HepG2 (cell line): ENCODE results near the gene PTGER4. TPM values are rescaled to one million over a fixed set of nuclear protein-coding genes. Genes with fewer than 3 reads are reported as not detected.

Source experiments
- ATAC-seq: fragments of 200-7000 bp; cut with Tn5 transposase; 3 replicates; pipeline ENCODE4 v1.9.1; 2020; ENCODE audit warnings: mild to moderate bottlenecking, moderate library complexity
- BruUV-seq: library from RNA; stranded (reverse); fragments of 400-500 nt; replicated peaks from 2 replicates; lab custom pipeline; 2021; lab: Mats Ljungman, UMichigan
- CTCF ChIA-PET: fragments of 300-600 bp; formaldehyde crosslinking; extraction: SDS; loops from one replicate; lab custom pipeline; 2021; ENCODE audit warnings: low total read pairs, inconsistent platforms, low intra/inter-chr PET ratio; lab: Yijun Ruan, JAX
- POLR2A ChIA-PET: fragments of 350-600 bp; sonication (Branson Sonifier 250); formaldehyde crosslinking; loops from one replicate; lab custom pipeline; 2020; ENCODE audit warnings: antibody characterized with exemption, inconsistent platforms; lab: Yijun Ruan, JAX
- DNase-seq: peaks from one replicate; pipeline ENCODE4 v3.0.0-alpha.2; 2015; ENCODE audit warnings: low spot score
- FAIRE-seq: peaks from 3 replicates; lab custom pipeline; 2011; peaks lifted over from hg19 to GRCh38; lab: Jason Lieb, UNC
- H2AFZ ChIP-seq: one replicate; pipeline ENCODE4 v1.6.1; 2011; ENCODE audit warnings: low read length, inconsistent platforms
- H3K27ac ChIP-seq: fragments of 300-600 bp; 3 replicates; pipeline ENCODE4 v1.8.0; 2011; ENCODE audit warnings: mixed run types, mild to moderate bottlenecking, mixed read lengths, low read length, inconsistent platforms; ENCODE audit not compliant: insufficient read depth; ENCODE audit errors: extremely low read length
- H3K27me3 ChIP-seq, 2 experiments: fragments of 200-600 bp in 1 of 2; 2 replicates in 1 of 2; 3 replicates in 1 of 2; pipeline versions ENCODE4 v1.6.0 to v1.8.0; 2011; ENCODE audit warnings: low read length in 2 of 2, mild to moderate bottlenecking in 2 of 2, moderate library complexity in 2 of 2, inconsistent platforms in 1 of 2; ENCODE audit not compliant: insufficient read depth in 2 of 2, control insufficient read depth in 1 of 2
- H3K36me3 ChIP-seq, 2 experiments: fragments of 200-600 bp in 1 of 2; replicated peaks in 1 of 2; 2 replicates in 1 of 2; 3 replicates in 1 of 2; pipeline versions ENCODE4 v1.5.1 to v1.8.0; 2011; ENCODE audit warnings: low read length in 2 of 2, inconsistent platforms in 1 of 2; ENCODE audit not compliant: insufficient read depth in 2 of 2, control insufficient read depth in 1 of 2
- H3K4me1 ChIP-seq: 2 replicates; pipeline ENCODE4 v1.5.1; 2012; ENCODE audit warnings: low read length, inconsistent platforms; ENCODE audit not compliant: insufficient read depth
- H3K4me2 ChIP-seq: 2 replicates; pipeline ENCODE4 v1.6.0; 2011; ENCODE audit warnings: low read depth, low read length, inconsistent platforms
- H3K4me3 ChIP-seq, 3 experiments: fragments of 200-600 bp in 1 of 3; sonication (generic), shearing (Covaris generic) in 1 of 3; replicated peaks in 1 of 3; 2 replicates each; pipeline ENCODE4 v1.5.1; 2011 to 2016; ENCODE audit warnings: low read length in 3 of 3, inconsistent platforms in 2 of 3, low read depth in 2 of 3, mild to moderate bottlenecking in 2 of 3, control low read depth in 1 of 3, mixed read lengths in 1 of 3; ENCODE audit not compliant: insufficient read depth in 1 of 3
- H3K79me2 ChIP-seq: one replicate; pipeline ENCODE4 v1.6.1; 2011; ENCODE audit warnings: low read length, inconsistent platforms; ENCODE audit not compliant: insufficient read depth
- H3K9ac ChIP-seq: 2 replicates; pipeline ENCODE4 v1.6.0; 2011; ENCODE audit warnings: mild to moderate bottlenecking, low read depth, low read length, inconsistent platforms; ENCODE audit not compliant: insufficient read depth
- H3K9me3 ChIP-seq: 2 replicates; pipeline ENCODE4 v1.5.1; 2012; ENCODE audit warnings: mild to moderate bottlenecking, low read length
- H4K20me1 ChIP-seq: 2 replicates; pipeline ENCODE4 v1.6.0; 2011; ENCODE audit warnings: inconsistent platforms, mild to moderate bottlenecking, low read length, moderate library complexity; ENCODE audit not compliant: insufficient read depth
- CCDC6 ChIP-seq: sonication (generic); formaldehyde crosslinking; IDR thresholded peaks from 2 replicates; pipeline ENCODE4 v1.8.1; 2022; ENCODE audit warnings: mild to moderate bottlenecking, missing genetic modification reagents, moderate library complexity
- GTF3A ChIP-seq: sonication (generic); formaldehyde crosslinking; conservative IDR thresholded peaks from 2 replicates; pipeline ENCODE4 v1.4.0; 2020; ENCODE audit warnings: mild to moderate bottlenecking, missing genetic modification reagents
- POGZ ChIP-seq: sonication (generic); formaldehyde crosslinking; IDR thresholded peaks from 2 replicates; pipeline ENCODE4 v1.4.0; 2020; ENCODE audit warnings: mild to moderate bottlenecking, missing genetic modification reagents
- TAF1 ChIP-seq: sonication (generic); formaldehyde crosslinking; IDR thresholded peaks from 2 replicates; pipeline ENCODE4 v1.4.0; 2020; ENCODE audit warnings: missing genetic modification reagents
- TP53 ChIP-seq: sonication (generic); formaldehyde crosslinking; conservative IDR thresholded peaks from 2 replicates; pipeline ENCODE4 v1.4.0; 2020; ENCODE audit warnings: missing genetic modification reagents
- ZFYVE20 ChIP-seq: sonication (generic); formaldehyde crosslinking; IDR thresholded peaks from 2 replicates; pipeline ENCODE4 v1.8.0; 2023; ENCODE audit warnings: low read depth, mild to moderate bottlenecking, moderate library complexity, missing genetic modification reagents, borderline replicate concordance
- ZNF12 ChIP-seq: sonication (generic); formaldehyde crosslinking; IDR thresholded peaks from 2 replicates; pipeline ENCODE4 v1.5.0; 2020; ENCODE audit warnings: missing genetic modification reagents
- ZNF33A ChIP-seq: sonication (generic); formaldehyde crosslinking; IDR thresholded peaks from 2 replicates; pipeline ENCODE4 v1.5.1; 2020; ENCODE audit warnings: missing genetic modification reagents, mild to moderate bottlenecking, moderate library complexity, borderline replicate concordance
- ZNF543 ChIP-seq: sonication (generic); formaldehyde crosslinking; IDR thresholded peaks from 2 replicates; pipeline ENCODE4 v1.4.0; 2020; ENCODE audit warnings: mild to moderate bottlenecking, missing genetic modification reagents
- ZNF570 ChIP-seq: sonication (generic); formaldehyde crosslinking; IDR thresholded peaks from 2 replicates; pipeline ENCODE4 v1.4.0; 2020; ENCODE audit warnings: mild to moderate bottlenecking, missing genetic modification reagents, borderline replicate concordance
- WGBS: methylation state at CpG from one replicate; pipeline ENCODE4 v1.1.6; 2017; ENCODE audit warnings: low lambda C conversion rate; 5-methylcytosine and 5-hydroxymethylcytosine counted together
- in situ Hi-C: cut with HindIII; loops from 2 replicates; pipeline ENCODE4 v1.10.0; 2017; ENCODE audit warnings: low pct_unique_long_range_greater_than_20kb; ENCODE audit not compliant: extremely low pct_ligation_motif_present
- intact Hi-C: fragments of 100-400 bp; cut with micrococcal nuclease; formaldehyde crosslinking; loops from one replicate; pipeline ENCODE4 v1.10.0; 2022; ENCODE audit not compliant: unreplicated experiment
- polyA plus RNA-seq, 8 experiments: library from polyadenylated mRNA; depleted of rRNA in 3 of 8; stranded (reverse) in 7 of 8; unstranded in 1 of 8; fragments of >200 nt; fragmentation: Illumina TruSeq in 4 of 8; extraction: Trizol in 4 of 8; gene quantifications; 2 replicates each; pipeline versions ENCODE4 v1.2.1 to v1.2.3, GENCODE V29; 2011 to 2016; ENCODE audit warnings: low read depth in 4 of 8, missing spikeins in 1 of 8, mixed read lengths in 1 of 8; ENCODE audit not compliant: insufficient read depth in 1 of 8
- total RNA-seq, 5 experiments: library from RNA; depleted of rRNA; stranded (reverse); fragments of >200 nt; fragmentation: Illumina TruSeq; extraction: Trizol; gene quantifications; 2 replicates each; pipeline ENCODE4 v1.2.3, GENCODE V29; 2016; ENCODE audit warnings: low read depth in 1 of 5
- TF ChIP-seq, protein P1 (sequence below): IDR thresholded peaks from 2 replicates; pipeline ENCODE4 v1.6.1; 2018; ENCODE audit warnings: missing genetic modification reagents, mild to moderate bottlenecking, missing compliant biosample characterization
- TF ChIP-seq, protein P2 (sequence below): sonication (generic); formaldehyde crosslinking; conservative IDR thresholded peaks from 2 replicates; pipeline ENCODE4 v1.4.0; 2020; ENCODE audit warnings: mild to moderate bottlenecking, missing genetic modification reagents, moderate library complexity

PTGER4 gene
- total and polyA plus RNA-seq, 2 of the 13 experiments (the other 11 are each of a cell fraction or from before 2014, with no cell fraction given) = 0.01 to 0.11 TPM

DNA sequence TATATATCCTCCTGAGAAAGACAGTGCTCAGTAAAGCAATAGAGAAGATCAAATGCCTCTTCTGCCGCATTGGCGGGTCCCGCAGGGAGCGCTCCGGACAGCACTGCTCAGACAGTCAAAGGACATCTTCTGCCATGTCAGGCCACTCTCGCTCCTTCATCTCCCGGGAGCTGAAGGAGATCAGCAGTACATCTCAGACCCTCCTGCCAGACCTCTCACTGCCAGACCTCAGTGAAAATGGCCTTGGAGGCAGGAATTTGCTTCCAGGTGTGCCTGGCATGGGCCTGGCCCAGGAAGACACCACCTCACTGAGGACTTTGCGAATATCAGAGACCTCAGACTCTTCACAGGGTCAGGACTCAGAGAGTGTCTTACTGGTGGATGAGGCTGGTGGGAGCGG lies 12.2 kb downstream of the PTGER4 start (continued):
- no peak for TF ChIP-seq GTF3A (CRISPR knock-in tag)

- H2AFZ ChIP-seq = no peak overlapping the region
- intact Hi-C loops = no loop called here
- FAIRE-seq (no peak), ATAC-seq (no peak), DNase-seq (no peak)
- POLR2A ChIA-PET = no interaction called here
- no peaks in the 10 kb centered on the region for H3K27me3 ChIP-seq
- no peak overlapping the region for H3K9ac ChIP-seq
- H3K27ac ChIP-seq = no peak overlapping the region
- no TSS peak for BruUV-seq
- no peaks in the 10 kb centered on the region for H3K79me2 ChIP-seq
- no peaks in the 10 kb centered on the region for H3K36me3 ChIP-seq
- no peaks in the 10 kb centered on the region for H3K9me3 ChIP-seq
- CTCF ChIA-PET = no interaction called here
- in situ Hi-C loops = loop anchor here (25.0 kb wide), 1 partner anchor 1107 kb away; no protein-coding TSS in a partner anchor
- H3K4me2 ChIP-seq = no peak overlapping the region
- no peaks in the 10 kb centered on the region for H3K4me1 ChIP-seq
- no peaks in the 10 kb centered on the region for H4K20me1 ChIP-seq
- TF ChIP-seq ZNF12 = no peak
- no peak overlapping the region for H3K4me3 ChIP-seq
These were observed 14.7 kb downstream of the PTGER4 start for GRCh38 chr5:40694433-40694832.

DNA sequence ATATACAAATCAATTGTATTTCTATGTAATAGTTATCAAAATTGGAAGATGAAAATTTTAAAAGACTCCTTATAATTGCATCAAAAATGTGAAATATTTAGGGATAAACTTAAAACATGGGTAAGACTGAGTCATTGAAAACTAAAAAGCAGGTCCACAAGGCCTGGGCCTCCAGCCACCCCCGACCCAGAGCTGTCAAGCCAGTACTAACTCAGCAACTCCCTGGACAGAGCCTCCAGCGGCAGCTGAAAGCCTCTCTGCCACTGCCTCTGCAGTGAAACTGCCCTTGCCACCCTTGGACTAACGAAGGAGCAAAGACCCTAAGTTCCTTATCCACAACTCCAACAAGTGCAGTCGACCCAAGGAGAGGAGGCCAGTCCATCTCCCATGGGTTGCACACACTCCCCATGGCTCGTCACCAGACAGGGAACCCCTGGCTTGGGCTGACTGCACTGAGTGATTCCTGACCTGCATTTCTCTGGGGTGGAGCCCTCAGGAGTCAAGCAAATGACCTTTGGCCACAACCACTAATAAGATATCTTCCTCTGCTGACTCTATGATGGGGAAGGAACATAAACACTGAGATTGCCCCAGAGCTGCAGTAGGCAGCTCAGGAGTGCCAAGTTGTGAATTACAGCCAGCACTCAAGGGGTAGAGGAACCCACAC lies 20.5 kb downstream of the PTGER4 start:
- no peaks in the 10 kb centered on the region for H4K20me1 ChIP-seq
- no TSS peak for BruUV-seq
- no peak for DNase-seq
- FAIRE-seq = no peak
- WGBS = 79% methylated on average over 4 of the region's 5 CpGs
- in situ Hi-C loops = no loop called here
- ATAC-seq = no peak; the same call in 2 of the 3 replicates
- H3K4me3 ChIP-seq = no peak overlapping the region
- no peaks in the 10 kb centered on the region for H3K4me1 ChIP-seq
- no peaks in the 10 kb centered on the region for H3K36me3 ChIP-seq
- no peaks in the 10 kb centered on the region for H3K27me3 ChIP-seq
- no peak overlapping the region for H3K27ac ChIP-seq
- H2AFZ ChIP-seq = no peak overlapping the region
- H3K9ac ChIP-seq = no peak overlapping the region
- no peaks in the 10 kb centered on the region for H3K79me2 ChIP-seq
- no peak overlapping the region for H3K4me2 ChIP-seq
- intact Hi-C loops = no loop called here
- CTCF ChIA-PET = no interaction called here
- POLR2A ChIA-PET = no interaction called here
- H3K9me3 ChIP-seq = peaks cover 22% of the 10 kb centered on the region; the same call in 1 of the 2 replicates
- TF ChIP-seq TP53 (CRISPR knock-in tag) (no peak), POGZ (no peak), ZNF570 (CRISPR knock-in tag) (no peak), TAF1 (CRISPR knock-in tag) (no peak), ZNF543 (CRISPR knock-in tag) (no peak), ZFYVE20 (no peak), ZNF33A (CRISPR knock-in tag) (no peak), CCDC6 (CRISPR knock-in tag) (no peak)
- TF ChIP-seq, protein P1, sequence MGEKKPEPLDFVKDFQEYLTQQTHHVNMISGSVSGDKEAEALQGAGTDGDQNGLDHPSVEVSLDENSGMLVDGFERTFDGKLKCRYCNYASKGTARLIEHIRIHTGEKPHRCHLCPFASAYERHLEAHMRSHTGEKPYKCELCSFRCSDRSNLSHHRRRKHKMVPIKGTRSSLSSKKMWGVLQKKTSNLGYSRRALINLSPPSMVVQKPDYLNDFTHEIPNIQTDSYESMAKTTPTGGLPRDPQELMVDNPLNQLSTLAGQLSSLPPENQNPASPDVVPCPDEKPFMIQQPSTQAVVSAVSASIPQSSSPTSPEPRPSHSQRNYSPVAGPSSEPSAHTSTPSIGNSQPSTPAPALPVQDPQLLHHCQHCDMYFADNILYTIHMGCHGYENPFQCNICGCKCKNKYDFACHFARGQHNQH = no peak
- TF ChIP-seq, protein P2, sequence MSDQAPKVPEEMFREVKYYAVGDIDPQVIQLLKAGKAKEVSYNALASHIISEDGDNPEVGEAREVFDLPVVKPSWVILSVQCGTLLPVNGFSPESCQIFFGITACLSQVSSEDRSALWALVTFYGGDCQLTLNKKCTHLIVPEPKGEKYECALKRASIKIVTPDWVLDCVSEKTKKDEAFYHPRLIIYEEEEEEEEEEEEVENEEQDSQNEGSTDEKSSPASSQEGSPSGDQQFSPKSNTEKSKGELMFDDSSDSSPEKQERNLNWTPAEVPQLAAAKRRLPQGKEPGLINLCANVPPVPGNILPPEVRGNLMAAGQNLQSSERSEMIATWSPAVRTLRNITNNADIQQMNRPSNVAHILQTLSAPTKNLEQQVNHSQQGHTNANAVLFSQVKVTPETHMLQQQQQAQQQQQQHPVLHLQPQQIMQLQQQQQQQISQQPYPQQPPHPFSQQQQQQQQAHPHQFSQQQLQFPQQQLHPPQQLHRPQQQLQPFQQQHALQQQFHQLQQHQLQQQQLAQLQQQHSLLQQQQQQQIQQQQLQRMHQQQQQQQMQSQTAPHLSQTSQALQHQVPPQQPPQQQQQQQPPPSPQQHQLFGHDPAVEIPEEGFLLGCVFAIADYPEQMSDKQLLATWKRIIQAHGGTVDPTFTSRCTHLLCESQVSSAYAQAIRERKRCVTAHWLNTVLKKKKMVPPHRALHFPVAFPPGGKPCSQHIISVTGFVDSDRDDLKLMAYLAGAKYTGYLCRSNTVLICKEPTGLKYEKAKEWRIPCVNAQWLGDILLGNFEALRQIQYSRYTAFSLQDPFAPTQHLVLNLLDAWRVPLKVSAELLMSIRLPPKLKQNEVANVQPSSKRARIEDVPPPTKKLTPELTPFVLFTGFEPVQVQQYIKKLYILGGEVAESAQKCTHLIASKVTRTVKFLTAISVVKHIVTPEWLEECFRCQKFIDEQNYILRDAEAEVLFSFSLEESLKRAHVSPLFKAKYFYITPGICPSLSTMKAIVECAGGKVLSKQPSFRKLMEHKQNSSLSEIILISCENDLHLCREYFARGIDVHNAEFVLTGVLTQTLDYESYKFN (CRISPR knock-in tag) = no peak
